ENCODE measurements around the gene SEMA3C. TPM values are rescaled to one million over a fixed set of nuclear protein-coding genes. Genes with fewer than 3 reads are reported as not detected.
A peak's percentile ranks its signal among the peaks of the same experiment; 100 is the strongest.

SEMA3C gene
- total RNA-seq, 1 donor from 2014 or later = 496 TPM

DNA sequence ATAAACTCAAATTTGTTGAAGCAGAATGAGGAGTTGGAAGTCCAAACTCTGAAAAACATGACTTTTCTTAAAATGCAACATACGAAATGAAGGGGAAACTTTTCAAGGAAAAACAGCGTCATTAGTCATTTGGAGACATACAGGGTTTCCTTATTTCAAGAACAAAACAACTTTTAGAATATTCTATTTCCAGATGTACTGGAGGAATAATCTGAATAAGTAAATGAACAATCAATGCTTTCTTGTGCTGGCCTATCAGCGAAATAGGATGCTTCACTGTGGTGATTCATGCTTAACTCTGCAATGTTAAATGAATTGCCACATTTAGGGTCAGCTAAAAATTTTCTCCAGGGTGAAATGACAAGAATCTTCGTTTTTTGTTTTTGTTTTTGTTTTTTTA, 114.3 kb downstream of the SEMA3C start:
- H3K4me1 Mint-ChIP-seq = peaks cover 18% of the 10 kb centered on the region
- H3K9me3 Mint-ChIP-seq = peaks cover 6% of the 10 kb centered on the region
- H3K36me3 Mint-ChIP-seq = peaks cover 21% of the 10 kb centered on the region
- H3K4me3 Mint-ChIP-seq = no peak overlapping the region
- H3K27me3 Mint-ChIP-seq (ENCODE audit: low read depth) = no peaks in the 10 kb centered on the region
- no peak for TF ChIP-seq CTCF (IDR thresholded peaks at IDR 0.05; ENCODE audit: unreplicated experiment)
- H3K27ac Mint-ChIP-seq = no peak overlapping the region
- no peak for DNase-seq (ENCODE audit: low spot score in 2 of 2, unreplicated experiment in 2 of 2)

DNA sequence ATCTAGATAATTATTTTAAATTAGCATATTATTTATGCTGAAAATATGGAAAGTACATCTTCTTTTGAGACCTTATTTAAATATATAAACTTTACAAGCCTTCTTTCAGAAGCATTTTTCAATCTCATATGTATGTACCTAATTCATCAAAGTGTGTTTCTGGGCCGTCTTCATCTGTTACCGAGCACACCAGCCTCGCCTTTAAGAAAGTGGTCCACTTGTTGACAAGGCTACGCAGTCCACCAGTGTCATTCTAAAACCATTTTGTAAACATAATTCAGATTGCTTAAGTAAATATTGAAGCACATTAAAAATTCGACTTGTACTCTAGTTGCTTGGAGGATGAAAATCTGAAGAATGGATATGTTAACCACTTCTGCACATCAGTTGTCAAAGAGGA, 116.3 kb downstream of the SEMA3C start:
- no peak for DNase-seq (ENCODE audit: low spot score in 2 of 2, unreplicated experiment in 2 of 2)
- H3K27ac Mint-ChIP-seq = no peak overlapping the region
- H3K27me3 Mint-ChIP-seq (ENCODE audit: low read depth) = no peaks in the 10 kb centered on the region
- no peak for TF ChIP-seq CTCF (IDR thresholded peaks at IDR 0.05; ENCODE audit: unreplicated experiment)
- peaks cover 7% of the 10 kb centered on the region for H3K4me1 Mint-ChIP-seq
- H3K9me3 Mint-ChIP-seq = no peaks in the 10 kb centered on the region
- no peak overlapping the region for H3K4me3 Mint-ChIP-seq
- H3K36me3 Mint-ChIP-seq = peaks cover 14% of the 10 kb centered on the region

- H3K9me3 Mint-ChIP-seq = no peaks in the 10 kb centered on the region
Measured at GRCh38 chr7:80794631-80795573, 123.9 kb downstream of the SEMA3C start.

GRCh38 chr7:80791509-80791929, 127.3 kb downstream of the SEMA3C start:
- H3K36me3 Mint-ChIP-seq = peaks cover 51% of the 10 kb centered on the region
- DNase-seq (ENCODE audit: low spot score in 2 of 2, unreplicated experiment in 2 of 2) = no peak
- no peak for TF ChIP-seq CTCF (IDR thresholded peaks at IDR 0.05; ENCODE audit: unreplicated experiment)
- no peaks in the 10 kb centered on the region for H3K9me3 Mint-ChIP-seq
- H3K4me1 Mint-ChIP-seq = peaks cover 36% of the 10 kb centered on the region
- peak overlapping the region; percentile 68 for H3K27ac Mint-ChIP-seq
- H3K27me3 Mint-ChIP-seq (ENCODE audit: low read depth) = no peaks in the 10 kb centered on the region
- H3K4me3 Mint-ChIP-seq = no peak overlapping the region

More at GRCh38 chr7:80794631-80795573, 123.9 kb downstream of the SEMA3C start:
- no peak for TF ChIP-seq CTCF (IDR thresholded peaks at IDR 0.05; ENCODE audit: unreplicated experiment)
- Mint-ChIP-seq H3K4me3 (no peak overlapping the region), H3K4me1 (peaks cover 32% of the 10 kb centered on the region), H3K36me3 (peaks cover 44% of the 10 kb centered on the region), H3K27ac (peak overlapping the region; percentile 77), H3K27me3 (ENCODE audit: low read depth) (no peaks in the 10 kb centered on the region)
- no peak for DNase-seq (ENCODE audit: low spot score in 2 of 2, unreplicated experiment in 2 of 2)

GRCh38 chr7:80790877-80791276, 128.0 kb downstream of the SEMA3C start:
- no peaks in the 10 kb centered on the region for H3K9me3 Mint-ChIP-seq
- H3K4me1 Mint-ChIP-seq = peaks cover 41% of the 10 kb centered on the region
- peaks cover 51% of the 10 kb centered on the region for H3K36me3 Mint-ChIP-seq
- H3K27me3 Mint-ChIP-seq (ENCODE audit: low read depth) = no peaks in the 10 kb centered on the region
- TF ChIP-seq CTCF (IDR thresholded peaks at IDR 0.05; ENCODE audit: unreplicated experiment) = no peak
- no peak overlapping the region for H3K4me3 Mint-ChIP-seq
- H3K27ac Mint-ChIP-seq = peak overlapping the region; percentile 8
- no peak for DNase-seq (ENCODE audit: low spot score in 2 of 2, unreplicated experiment in 2 of 2)
